Pancreas (tissue), 10 donors: ENCODE results near the gene RNASE1. TPM values are rescaled to one million over a fixed set of nuclear protein-coding genes. Genes with fewer than 3 reads are reported as not detected.

ENCODE experiments used
- ATAC-seq, 4 donors: fragments of 200-7000 bp; cut with Tn5 transposase; one replicate each; pipeline versions ENCODE4 v1.8.0 to v1.9.1; 2020; ENCODE audit warnings: mild to moderate bottlenecking in 4 of 4, moderate library complexity in 4 of 4
- DNase-seq, 6 donors: peaks; one replicate each; pipeline ENCODE4 v3.0.0-alpha.2; 2020
- FAIRE-seq: peaks from 2 replicates; lab custom pipeline; 2012; peaks lifted over from hg19 to GRCh38; lab: Jason Lieb, UNC
- H3K27ac ChIP-seq, 4 donors: fragments of 200-600 bp; sonication (generic); 1 replicate in 3 of 4; 2 replicates in 1 of 4; pipeline versions ENCODE4 v1.5.0 to v1.8.0; 2020
- H3K27me3 ChIP-seq, 4 donors: fragments of 200-600 bp; one replicate each; pipeline ENCODE4 v1.8.0; 2021
- H3K36me3 ChIP-seq, 3 donors: fragments of 200-600 bp; sonication (generic) in 1 of 3; one replicate each; pipeline versions ENCODE4 v1.5.0 to v1.8.0; 2020 to 2021
- H3K4me1 ChIP-seq, 3 donors: fragments of 200-600 bp; one replicate each; pipeline ENCODE4 v1.8.0; 2021
- H3K4me3 ChIP-seq, 4 donors: fragments of 200-600 bp; sonication (generic) in 2 of 4; one replicate each; pipeline versions ENCODE4 v1.5.0 to v1.8.0; 2020 to 2021
- H3K9me3 ChIP-seq, 4 donors: fragments of 200-600 bp; one replicate each; pipeline ENCODE4 v1.8.0; 2021
- WGBS, 2 donors: extraction: QIAGEN DNeasy Blood & Tissue Kit; methylation state at CpG; one replicate each; pipeline ENCODE4 v1.1.7; 2013; 5-methylcytosine and 5-hydroxymethylcytosine counted together
- intact Hi-C, 3 donors: fragments of 100-400 bp; cut with DNase I; formaldehyde crosslinking; loops; one replicate each; pipeline versions ENCODE4 v1.11.1 to v1.14.2; 2022
- polyA plus RNA-seq, 2 donors: library from polyadenylated mRNA; stranded (reverse); fragments of 200-250 nt; gene quantifications; one replicate each; pipeline ENCODE4 v1.2.3, GENCODE V29; 2013
- total RNA-seq, 6 donors: library from RNA; stranded (reverse); fragmentation: NEBNext Ultra II Directional in 4 of 6; extraction: Animal tissue kit (Norgen Biotek cat#: 25700) in 4 of 6; gene quantifications; one replicate each; pipeline versions ENCODE4 v1.2.1 to v1.2.4, GENCODE V29; 2021 to 2023
- TF ChIP-seq, protein P1 (sequence below), 4 donors: fragments of 200-600 bp; sonication (generic) in 3 of 4; IDR thresholded peaks; one replicate each; pipeline versions ENCODE4 v1.5.0 to v1.8.0; 2021; ENCODE audit warnings: antibody characterized with exemption in 4 of 4
- donor health status: healthy with polysubstance abuse.
- donor health status: DM: no; HTN: no; CAD: no; lungs with moderate emphysema.
- donor health status: DM: no; HTN: no; CAD: no.
- donor health status: control.
- donor health status: control.
- donor health status: Bipolar disorder and iron deficiency.
- donor health status: DM: yes; HTN: yes; CAD: no.
- donor health status: DM: no; HTN: no; CAD: no.
- donor health status: DM: no; HTN: no; CAD: no.
- donor health status: DM: yes; HTN: yes; CAD: no.

Gene RNASE1
- total and polyA plus RNA-seq, 8 donors = 144 to 696 (median 351) TPM

DNA sequence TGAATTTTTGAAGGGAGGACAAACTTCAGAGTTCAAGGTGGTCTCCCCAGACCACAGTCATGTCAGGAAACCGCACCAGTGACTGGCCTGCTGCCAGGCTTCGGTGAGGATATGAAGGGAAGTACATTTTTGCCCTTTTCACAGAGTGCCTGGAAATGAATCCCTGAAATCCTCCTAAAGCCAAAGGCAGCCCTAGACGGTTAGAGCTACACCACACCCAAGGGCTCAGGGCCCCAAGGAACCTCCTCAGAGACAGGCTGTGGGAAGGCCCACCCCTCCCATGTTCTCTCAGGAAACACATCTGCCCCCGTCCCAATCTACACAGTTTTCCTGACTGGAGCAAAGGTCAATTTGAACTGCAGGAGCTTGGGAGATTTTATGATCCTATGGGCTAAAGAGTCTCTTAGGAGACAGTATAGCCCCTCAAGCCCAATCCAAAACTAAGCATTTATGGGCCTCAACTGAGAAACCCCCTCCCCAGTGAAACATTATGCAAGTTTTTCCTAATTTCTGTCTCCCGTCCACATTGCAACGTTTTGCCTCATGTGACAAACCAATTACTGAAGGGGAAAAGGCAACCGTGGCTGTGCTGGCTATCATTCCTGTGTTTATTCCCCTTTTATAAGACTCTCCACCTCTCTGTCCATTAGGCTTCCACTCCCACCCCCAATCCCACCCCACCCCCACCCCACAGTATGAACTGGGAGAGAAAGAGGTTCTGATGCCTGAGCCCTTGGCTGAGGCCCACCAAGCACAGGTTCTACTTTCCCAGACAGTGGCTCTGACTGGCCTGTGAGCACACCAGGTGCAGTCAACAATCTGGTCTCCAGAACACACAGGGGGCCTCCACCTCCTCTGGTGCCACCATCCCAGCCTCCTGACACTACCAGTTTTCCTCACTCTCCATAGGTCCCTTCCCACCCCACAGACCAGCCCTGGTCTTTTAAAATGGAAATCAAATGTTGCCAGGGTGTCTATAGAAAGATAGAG lies 9.6 kb upstream of the RNASE1 start:
- H3K27ac ChIP-seq = peak overlapping the region; percentile 69 to 79 (median 70)
- FAIRE-seq = no peak

DNA sequence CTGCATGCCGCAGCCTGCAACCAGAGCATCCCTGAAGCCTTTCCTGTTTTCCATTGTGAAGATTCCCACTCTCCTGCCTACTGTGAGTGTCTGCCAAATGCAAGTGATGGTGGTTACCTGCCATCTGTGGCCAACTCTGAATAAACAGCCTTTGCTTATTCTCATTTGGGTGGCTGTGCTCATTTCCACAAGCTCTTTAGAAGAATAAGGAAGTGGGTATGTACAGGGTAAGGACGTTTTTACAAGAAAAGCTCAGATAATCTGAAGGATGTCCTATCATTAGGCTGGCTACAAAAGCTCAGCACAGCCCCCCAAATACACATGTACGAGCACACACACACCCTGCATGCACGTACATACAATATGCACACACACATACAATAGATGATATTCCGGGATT lies 7.3 kb upstream of the RNASE1 start:
- FAIRE-seq (no peak), ATAC-seq (no peak), DNase-seq (no peak)
- WGBS, 2 donors = 83 to 84% methylated on average over 5 of the region's 5 CpGs
- Histone ChIP-seq H3K27me3 (peaks cover 0 to under 1% (median 0%) of the 10 kb centered on the region in 4 donors), H3K27ac (no peak overlapping the region), H3K4me3 (no peak overlapping the region), H3K36me3 (no peaks in the 10 kb centered on the region), H3K9me3 (no peaks in the 10 kb centered on the region), H3K4me1 (peaks cover 34 to 55% (median 52%) of the 10 kb centered on the region in 3 donors)
- TF ChIP-seq, protein P1, sequence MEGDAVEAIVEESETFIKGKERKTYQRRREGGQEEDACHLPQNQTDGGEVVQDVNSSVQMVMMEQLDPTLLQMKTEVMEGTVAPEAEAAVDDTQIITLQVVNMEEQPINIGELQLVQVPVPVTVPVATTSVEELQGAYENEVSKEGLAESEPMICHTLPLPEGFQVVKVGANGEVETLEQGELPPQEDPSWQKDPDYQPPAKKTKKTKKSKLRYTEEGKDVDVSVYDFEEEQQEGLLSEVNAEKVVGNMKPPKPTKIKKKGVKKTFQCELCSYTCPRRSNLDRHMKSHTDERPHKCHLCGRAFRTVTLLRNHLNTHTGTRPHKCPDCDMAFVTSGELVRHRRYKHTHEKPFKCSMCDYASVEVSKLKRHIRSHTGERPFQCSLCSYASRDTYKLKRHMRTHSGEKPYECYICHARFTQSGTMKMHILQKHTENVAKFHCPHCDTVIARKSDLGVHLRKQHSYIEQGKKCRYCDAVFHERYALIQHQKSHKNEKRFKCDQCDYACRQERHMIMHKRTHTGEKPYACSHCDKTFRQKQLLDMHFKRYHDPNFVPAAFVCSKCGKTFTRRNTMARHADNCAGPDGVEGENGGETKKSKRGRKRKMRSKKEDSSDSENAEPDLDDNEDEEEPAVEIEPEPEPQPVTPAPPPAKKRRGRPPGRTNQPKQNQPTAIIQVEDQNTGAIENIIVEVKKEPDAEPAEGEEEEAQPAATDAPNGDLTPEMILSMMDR (IDR thresholded peaks at IDR 0.05) = no peak
- intact Hi-C loops = no loop called here

More for the DNA sequence above, 9.6 kb upstream of the RNASE1 start:
- intact Hi-C loops = no loop called here
- Histone ChIP-seq H3K9me3 (no peaks in the 10 kb centered on the region), H3K36me3 (no peaks in the 10 kb centered on the region), H3K4me3 (no peak overlapping the region), H3K27me3 (no peaks in the 10 kb centered on the region), H3K4me1 (peaks cover 30 to 43% (median 37%) of the 10 kb centered on the region in 3 donors)
- peak; percentile 86 to 94 (median 90) for ATAC-seq
- TF ChIP-seq, protein P1 (IDR thresholded peaks at IDR 0.05) = no peak
- peak; percentile 67 to 86 (median 84) for DNase-seq
- 17 to 21% methylated on average over 7 of the region's 7 CpGs for WGBS, 2 donors

DNA sequence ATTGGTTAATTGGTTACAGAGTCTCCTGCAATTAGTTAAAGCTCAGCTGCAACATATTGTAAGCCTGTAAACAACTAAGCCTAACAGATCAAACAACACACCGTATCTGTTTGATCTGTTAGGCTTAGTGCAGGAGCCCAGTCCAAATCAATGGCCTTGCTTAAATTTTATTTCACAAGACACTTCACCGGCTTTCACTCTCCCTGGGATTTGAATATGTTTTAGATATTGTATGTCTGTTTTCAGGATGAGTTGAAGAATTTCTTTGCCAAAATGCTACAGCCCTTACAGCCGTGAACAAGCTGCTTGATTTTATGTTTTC lies 5.5 kb upstream of the RNASE1 start:
- WGBS, 2 donors = 18 to 27% methylated on average over 3 of the region's 3 CpGs
- H3K9me3 ChIP-seq = no peaks in the 10 kb centered on the region
- no peak for FAIRE-seq
- intact Hi-C loops = no loop called here
- peak overlapping the region in 3 of 4 donors; percentile 12 to 58 (median 55) for H3K27ac ChIP-seq
- H3K27me3 ChIP-seq = peaks cover 0 to 3% (median 0%) of the 10 kb centered on the region in 4 donors
- peak overlapping the region in 1 of 4 donors; percentile 1 for H3K4me3 ChIP-seq
- no peak for DNase-seq
- ATAC-seq = peak in 2 of 4 donors; percentile 4 to 6
- H3K36me3 ChIP-seq = no peaks in the 10 kb centered on the region
- TF ChIP-seq, protein P1 (IDR thresholded peaks at IDR 0.05) = no peak
- H3K4me1 ChIP-seq = peaks cover 27 to 67% (median 46%) of the 10 kb centered on the region in 3 donors

DNA sequence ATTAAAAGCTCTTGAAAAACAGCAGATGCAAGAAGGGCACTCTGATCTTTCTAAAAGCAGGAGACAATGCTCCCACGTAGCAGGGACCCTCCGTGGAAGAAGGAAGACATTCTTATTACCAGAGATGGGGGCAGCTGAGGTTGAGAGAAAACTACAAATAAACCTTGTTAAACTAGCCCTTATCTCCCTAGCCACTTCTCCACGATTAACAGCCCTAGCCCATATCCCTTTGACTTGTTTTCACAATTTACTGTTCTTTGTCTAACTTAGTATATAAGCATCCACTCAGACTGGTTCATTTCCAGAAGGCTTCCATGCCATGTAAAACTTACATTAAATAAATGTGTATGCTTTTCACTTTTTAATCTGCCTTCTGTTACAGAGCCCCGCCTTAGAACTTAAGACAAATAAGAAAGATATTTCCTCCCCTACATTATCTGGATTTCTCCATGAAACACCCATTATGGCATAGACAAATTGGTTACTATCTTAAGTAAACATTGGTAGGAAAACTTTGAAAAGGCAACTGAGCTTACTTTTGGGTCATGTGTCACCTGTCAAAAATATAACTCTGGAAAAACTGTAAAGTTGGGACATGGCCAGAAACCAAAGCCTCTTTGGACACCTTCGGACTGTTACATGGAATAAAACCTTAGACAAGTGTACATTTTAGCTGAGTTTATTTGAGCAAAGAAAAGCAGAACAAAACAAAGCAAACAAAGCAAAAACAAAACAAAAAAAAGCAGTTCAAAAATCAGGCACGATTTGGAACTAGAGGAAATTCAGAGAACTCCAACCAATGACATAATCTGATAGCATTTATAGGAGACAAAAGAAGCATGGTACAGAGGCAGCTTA lies 4.9 kb upstream of the RNASE1 start:
- FAIRE-seq (no peak), DNase-seq (peak in 1 of 6 donors; percentile 53), ATAC-seq (peak; percentile 21 to 67 (median 62))
- intact Hi-C loops = no loop called here
- WGBS, 2 donors = 6 to 9% methylated on average over 6 of the region's 6 CpGs
- TF ChIP-seq, protein P1 (IDR thresholded peaks at IDR 0.05) = no peak
- Histone ChIP-seq H3K27ac (peak overlapping the region; percentile 12 to 58 (median 40)), H3K4me1 (peaks cover 23 to 62% (median 42%) of the 10 kb centered on the region in 3 donors), H3K4me3 (peak overlapping the region in 1 of 4 donors; percentile 1), H3K27me3 (peaks cover 0 to 3% (median 0%) of the 10 kb centered on the region in 4 donors), H3K36me3 (no peaks in the 10 kb centered on the region), H3K9me3 (no peaks in the 10 kb centered on the region)
